Caki2 (cell line): ENCODE data around the gene LPCAT3. TPM values are rescaled to one million over a fixed set of nuclear protein-coding genes. Genes with fewer than 3 reads are reported as not detected.
"Not testable (repeated sequence)": the region's sequence is repeated elsewhere in the genome, so short reads cannot be mapped to it uniquely, and the experiment has no call there.

Experiments used
- DNase-seq: peaks from one replicate; pipeline ENCODE4 v3.0.0-alpha.2; 2015; ENCODE audit warnings: low read depth
- in situ Hi-C: cut with HindIII; loops from 2 replicates; pipeline ENCODE4 v1.10.0; 2016; ENCODE audit warnings: low sequenced_read_pairs, low pct_unique_long_range_greater_than_20kb, mixed read lengths
- total RNA-seq: library from RNA; depleted of rRNA; stranded (reverse); fragments of >200 nt; shearing (Covaris generic); gene quantifications from 2 replicates; pipeline ENCODE4 v1.2.3, GENCODE V29; 2014; ENCODE audit warnings: low replicate concordance; rRNA removed

The LPCAT3 gene
- total RNA-seq = 19.5 and 26.3 TPM in 2 replicates

GRCh38 chr12:7018350-7019042, at the start of gene LPCAT3:
LPCAT3 (minus strand) TSS chr12:7018476; CDS start chr12:7018424, 52 bp downstream.
- peak; percentile 98 for DNase-seq
- in situ Hi-C loops = no loop called here

- in situ Hi-C loops = no loop called here
- no peak for DNase-seq
Observed at GRCh38 chr12:7067096-7067495, 48.8 kb upstream of the LPCAT3 start.

GRCh38 chr12:7066596-7066995, 48.3 kb upstream of the LPCAT3 start:
- in situ Hi-C loops = no loop called here
- no peak for DNase-seq

- in situ Hi-C loops = no loop called here
- no peak for DNase-seq
Observed at GRCh38 chr12:7065073-7065623, 46.9 kb upstream of the LPCAT3 start.

- in situ Hi-C loops = no loop called here
- DNase-seq = no peak
Observed at GRCh38 chr12:7064516-7064915, 46.2 kb upstream of the LPCAT3 start.

GRCh38 chr12:7061596-7061995, 43.3 kb upstream of the LPCAT3 start:
- in situ Hi-C loops = no loop called here
- no peak for DNase-seq

GRCh38 chr12:7061138-7061537, 42.9 kb upstream of the LPCAT3 start:
- in situ Hi-C loops = no loop called here
- DNase-seq = no peak

- peak; percentile 72 for DNase-seq
- in situ Hi-C loops = no loop called here
Observed at GRCh38 chr12:7060353-7060954, 42.2 kb upstream of the LPCAT3 start, which contains the start of gene C1S. C1S (plus strand) TSS chr12:7060718; CDS start chr12:7061913, 1,195 bp downstream.

- no peak for DNase-seq
- in situ Hi-C loops = no loop called here
Observed at GRCh38 chr12:7059780-7060179, 41.5 kb upstream of the LPCAT3 start.

- in situ Hi-C loops = no loop called here
- no peak for DNase-seq
Observed at GRCh38 chr12:7058850-7059395, 40.6 kb upstream of the LPCAT3 start.

- no peak for DNase-seq
- in situ Hi-C loops = no loop called here
Observed at GRCh38 chr12:7058163-7058845, 40.0 kb upstream of the LPCAT3 start.

- in situ Hi-C loops = not testable (repeated sequence)
Observed at GRCh38 chr12:7055736-7056135, 37.5 kb upstream of the LPCAT3 start.

GRCh38 chr12:7054925-7055324, 36.6 kb upstream of the LPCAT3 start:
- DNase-seq = no peak
- in situ Hi-C loops = no loop called here

More at GRCh38 chr12:7055736-7056135, 37.5 kb upstream of the LPCAT3 start:
- not testable (repeated sequence) for DNase-seq

- DNase-seq, in situ Hi-C loops: not testable (repeated sequence)
Observed at GRCh38 chr12:7049973-7050372, 31.7 kb upstream of the LPCAT3 start.

- in situ Hi-C loops, DNase-seq: not testable (repeated sequence)
Observed at GRCh38 chr12:7049445-7049951, 31.2 kb upstream of the LPCAT3 start.

- in situ Hi-C loops = no loop called here
- DNase-seq = no peak
Observed at GRCh38 chr12:7047306-7047705, 29.0 kb upstream of the LPCAT3 start.

GRCh38 chr12:7046383-7047105, 28.3 kb upstream of the LPCAT3 start:
- in situ Hi-C loops = no loop called here
- DNase-seq = no peak

GRCh38 chr12:7045913-7046312, 27.6 kb upstream of the LPCAT3 start:
- in situ Hi-C loops = no loop called here
- DNase-seq = no peak
